B cell (primary cell): ENCODE data around the gene LEMD2.

Source experiments
- EZH2 ChIP-seq: IDR thresholded peaks from 2 replicates; pipeline ENCODE4 v1.6.1; 2012; ENCODE audit warnings: borderline replicate concordance, low read depth, mild to moderate bottlenecking, moderate library complexity, low read length; ENCODE audit not compliant: insufficient read depth, poor library complexity, severe bottlenecking
- TF ChIP-seq, protein P1 (sequence below): fragments of 200-600 bp; IDR thresholded peaks from one replicate; pipeline ENCODE4 v1.8.0; 2022; ENCODE audit warnings: antibody characterized with exemption, mild to moderate bottlenecking

- TF ChIP-seq, protein P1, sequence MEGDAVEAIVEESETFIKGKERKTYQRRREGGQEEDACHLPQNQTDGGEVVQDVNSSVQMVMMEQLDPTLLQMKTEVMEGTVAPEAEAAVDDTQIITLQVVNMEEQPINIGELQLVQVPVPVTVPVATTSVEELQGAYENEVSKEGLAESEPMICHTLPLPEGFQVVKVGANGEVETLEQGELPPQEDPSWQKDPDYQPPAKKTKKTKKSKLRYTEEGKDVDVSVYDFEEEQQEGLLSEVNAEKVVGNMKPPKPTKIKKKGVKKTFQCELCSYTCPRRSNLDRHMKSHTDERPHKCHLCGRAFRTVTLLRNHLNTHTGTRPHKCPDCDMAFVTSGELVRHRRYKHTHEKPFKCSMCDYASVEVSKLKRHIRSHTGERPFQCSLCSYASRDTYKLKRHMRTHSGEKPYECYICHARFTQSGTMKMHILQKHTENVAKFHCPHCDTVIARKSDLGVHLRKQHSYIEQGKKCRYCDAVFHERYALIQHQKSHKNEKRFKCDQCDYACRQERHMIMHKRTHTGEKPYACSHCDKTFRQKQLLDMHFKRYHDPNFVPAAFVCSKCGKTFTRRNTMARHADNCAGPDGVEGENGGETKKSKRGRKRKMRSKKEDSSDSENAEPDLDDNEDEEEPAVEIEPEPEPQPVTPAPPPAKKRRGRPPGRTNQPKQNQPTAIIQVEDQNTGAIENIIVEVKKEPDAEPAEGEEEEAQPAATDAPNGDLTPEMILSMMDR: no peak
- TF ChIP-seq EZH2: no peak
Measured at GRCh38 chr6:33748841-33749240, 40.1 kb downstream of the LEMD2 start.
